Measurements from ENCODE around the gene ACKR3. TPM values are rescaled to one million over a fixed set of nuclear protein-coding genes. Genes with fewer than 3 reads are reported as not detected.

Gene ACKR3
- total RNA-seq, 6 experiments from 2014 or later, result 0.66 to 57.0 (median 4.7) TPM

- intact Hi-C loops (cut with DNase I), result no loop called here
- TF ChIP-seq CTCF (IDR thresholded peaks at IDR 0.05), result no peak
- 61% methylated on average over 5 of the region's 20 CpGs for WGBS (ENCODE audit: insufficient coverage, low coverage, low lambda C conversion rate, missing lambda C conversion rate)
- DNase-seq, result no peak
- Histone ChIP-seq H3K27ac (no peak overlapping the region), H3K9me3 (no peaks in the 10 kb centered on the region), H3K27me3 (no peaks in the 10 kb centered on the region), H3K4me3 (no peak overlapping the region), H3K36me3 (no peaks in the 10 kb centered on the region), H3K4me1 (no peaks in the 10 kb centered on the region)
- ATAC-seq, result no peak
Observed at GRCh38 chr2:236626391-236627150, 56.9 kb downstream of the ACKR3 start.

GRCh38 chr2:236627193-236627592 is 57.6 kb downstream of the ACKR3 start:
- H3K27ac ChIP-seq, result no peak overlapping the region
- WGBS (ENCODE audit: insufficient coverage, low coverage, low lambda C conversion rate, missing lambda C conversion rate), result no CpG with 5 or more reads among the region's 11 CpGs
- no peaks in the 10 kb centered on the region for H3K9me3 ChIP-seq
- TF ChIP-seq CTCF (IDR thresholded peaks at IDR 0.05), result no peak
- no peak for TF ChIP-seq POLR2A (IDR thresholded peaks at IDR 0.05)
- H3K36me3 ChIP-seq, result no peaks in the 10 kb centered on the region
- ATAC-seq, result no peak
- H3K4me1 ChIP-seq, result no peaks in the 10 kb centered on the region
- H3K27me3 ChIP-seq, result no peaks in the 10 kb centered on the region
- intact Hi-C loops (cut with DNase I), result no loop called here
- no peak for DNase-seq
- no peak overlapping the region for H3K4me3 ChIP-seq

- ATAC-seq (no peak), DNase-seq (peak in 1 of 3 donors; percentile 20)
- TF ChIP-seq CTCF (IDR thresholded peaks at IDR 0.05) (no peak), POLR2A (IDR thresholded peaks at IDR 0.05) (no peak)
- Histone ChIP-seq H3K27ac (no peak overlapping the region), H3K4me3 (no peak overlapping the region), H3K4me1 (no peaks in the 10 kb centered on the region), H3K27me3 (no peaks in the 10 kb centered on the region), H3K36me3 (no peaks in the 10 kb centered on the region), H3K9me3 (no peaks in the 10 kb centered on the region)
- intact Hi-C loops (cut with DNase I), result no loop called here
- WGBS (ENCODE audit: insufficient coverage, low coverage, low lambda C conversion rate, missing lambda C conversion rate), result no CpG with 5 or more reads among the region's 6 CpGs
Observed at GRCh38 chr2:236627841-236628240, 58.2 kb downstream of the ACKR3 start.

- no CpG with 5 or more reads among the region's 15 CpGs for WGBS (ENCODE audit: insufficient coverage, low coverage, low lambda C conversion rate, missing lambda C conversion rate)
- peak in 1 of 3 donors; percentile 27 for DNase-seq
Observed at GRCh38 chr2:236628256-236628901, 58.8 kb downstream of the ACKR3 start.

More at GRCh38 chr2:236628256-236628901, 58.8 kb downstream of the ACKR3 start:
- H3K27me3 ChIP-seq, result no peaks in the 10 kb centered on the region
- no peaks in the 10 kb centered on the region for H3K9me3 ChIP-seq
- H3K27ac ChIP-seq, result no peak overlapping the region
- no peak for ATAC-seq
- intact Hi-C loops (cut with DNase I), result no loop called here
- H3K36me3 ChIP-seq, result no peaks in the 10 kb centered on the region
- TF ChIP-seq CTCF (IDR thresholded peaks at IDR 0.05), result no peak
- TF ChIP-seq POLR2A (IDR thresholded peaks at IDR 0.05), result no peak
- no peak overlapping the region for H3K4me3 ChIP-seq
- H3K4me1 ChIP-seq, result no peaks in the 10 kb centered on the region
